ENCODE data around the gene PGAP6.

DNA sequence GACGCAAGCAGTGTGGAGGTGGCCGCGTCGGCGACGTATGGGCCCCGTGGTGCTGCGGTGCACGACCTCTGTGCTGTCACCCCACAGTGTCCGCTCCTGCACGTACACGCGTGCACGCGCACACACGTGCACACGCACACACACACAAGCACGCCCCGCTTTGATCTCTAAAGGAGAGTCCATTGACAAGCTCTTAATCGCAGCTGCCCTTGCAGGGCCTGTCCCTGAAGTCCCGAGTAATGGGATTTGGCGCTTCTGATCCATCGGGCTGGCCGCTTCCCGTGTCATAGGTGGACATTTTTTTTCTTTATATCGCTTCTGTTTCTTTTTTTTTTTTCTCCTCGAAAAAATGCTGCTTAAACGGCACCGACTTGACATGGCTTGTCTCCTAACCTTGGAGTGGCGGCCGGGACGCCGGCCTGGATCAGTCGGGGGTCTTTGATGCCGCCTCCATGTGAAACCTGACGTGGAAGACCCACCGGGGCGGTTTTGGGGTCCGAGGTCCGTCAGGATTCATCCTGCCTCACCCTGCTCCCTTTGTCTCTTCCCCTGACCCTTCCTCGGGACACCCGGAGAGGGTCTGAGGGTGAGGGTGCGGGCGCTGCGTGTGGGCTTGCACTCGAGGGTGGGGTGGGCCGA is 21.0 kb downstream of the PGAP6 start:
- TF ChIP-seq MYC (IDR thresholded peaks at IDR 0.05; ENCODE audit: low read depth, low read length): no peak
- no peak for TF ChIP-seq MAX (IDR thresholded peaks at IDR 0.05; ENCODE audit: low read depth, low read length)
- no peak for TF ChIP-seq CTCF (IDR thresholded peaks at IDR 0.05; ENCODE audit: low read depth, low read length)
- no peak for TF ChIP-seq POLR2A (IDR thresholded peaks at IDR 0.05; ENCODE audit: extremely low read depth, insufficient read length)

Data from NB4 (cell line).